GM23338 (cell line): Measurements from ENCODE around the gene C9orf40. TPM values are rescaled to one million over a fixed set of nuclear protein-coding genes. Genes with fewer than 3 reads are reported as not detected.

ENCODE experiments used
- ATAC-seq: fragments of 200-7000 bp; cut with Tn5 transposase; 3 replicates; pipeline ENCODE4 v1.9.1; 2020
- DNase-seq: peaks from one replicate; pipeline ENCODE4 v3.0.0-alpha.2; 2015; ENCODE audit warnings: low spot score
- H2AFZ ChIP-seq: fragments of 200-600 bp; sonication (generic); 2 replicates; pipeline ENCODE4 v1.8.0; 2016; ENCODE audit warnings: antibody characterized with exemption, mild to moderate bottlenecking, moderate library complexity
- H3F3A ChIP-seq: fragments of 200-600 bp; sonication (generic); replicated peaks from 2 replicates; pipeline ENCODE4 v1.8.0; 2017; ENCODE audit warnings: antibody characterized with exemption, mixed run types, low read depth
- H3K27ac ChIP-seq: fragments of 200-600 bp; sonication (generic); 2 replicates; pipeline ENCODE4 v1.6.1; 2016; ENCODE audit warnings: low read depth
- H3K27me3 ChIP-seq: fragments of 200-600 bp; sonication (generic); 2 replicates; pipeline ENCODE4 v1.8.0; 2016; ENCODE audit warnings: mild to moderate bottlenecking, mixed run types, moderate library complexity; ENCODE audit not compliant: insufficient read depth
- H3K36me3 ChIP-seq: fragments of 200-600 bp; sonication (generic); 2 replicates; pipeline ENCODE4 v1.8.0; 2016; ENCODE audit warnings: mild to moderate bottlenecking; ENCODE audit not compliant: insufficient read depth
- H3K4me1 ChIP-seq: fragments of 200-600 bp; sonication (generic); 2 replicates; pipeline ENCODE4 v1.8.0; 2016; ENCODE audit warnings: mild to moderate bottlenecking, moderate library complexity; ENCODE audit not compliant: insufficient read depth
- H3K4me2 ChIP-seq: fragments of 200-600 bp; sonication (generic); 2 replicates; pipeline ENCODE4 v1.7.1; 2017; ENCODE audit warnings: mixed run types
- H3K4me3 ChIP-seq: fragments of 200-600 bp; sonication (generic); 2 replicates; pipeline ENCODE4 v1.6.1; 2016; ENCODE audit warnings: mixed run types
- H3K79me2 ChIP-seq: fragments of 200-600 bp; sonication (generic); replicated peaks from 2 replicates; pipeline ENCODE4 v1.8.0; 2017; ENCODE audit warnings: mild to moderate bottlenecking; ENCODE audit not compliant: insufficient read depth
- H3K9me2 ChIP-seq: fragments of 200-600 bp; sonication (generic); 2 replicates; pipeline ENCODE4 v1.8.0; 2017; ENCODE audit not compliant: insufficient read depth
- H4K20me1 ChIP-seq: fragments of 200-600 bp; sonication (generic); replicated peaks from 2 replicates; pipeline ENCODE4 v1.8.0; 2017; ENCODE audit warnings: mild to moderate bottlenecking; ENCODE audit not compliant: insufficient read depth
- H3K27ac Mint-ChIP-seq: 2 replicates; pipeline ENCODE4 v1.8.0; 2020; ENCODE audit warnings: inconsistent platforms, mild to moderate bottlenecking, moderate library complexity, mixed read lengths
- H3K27me3 Mint-ChIP-seq: 3 replicates; pipeline ENCODE4 v1.8.0; 2022; ENCODE audit warnings: low read depth, mild to moderate bottlenecking, moderate library complexity, mixed read lengths, inconsistent platforms; ENCODE audit not compliant: insufficient read depth, poor library complexity
- H3K36me3 Mint-ChIP-seq: 3 replicates; pipeline ENCODE4 v1.8.0; 2021; ENCODE audit warnings: low read depth, mild to moderate bottlenecking, inconsistent platforms, moderate library complexity, mixed read lengths
- H3K4me1 Mint-ChIP-seq: 3 replicates; pipeline ENCODE4 v1.8.0; 2020; ENCODE audit warnings: mild to moderate bottlenecking, inconsistent platforms, mixed read lengths
- H3K4me3 Mint-ChIP-seq: 3 replicates; pipeline ENCODE4 v1.8.0; 2021; ENCODE audit warnings: moderate library complexity, mild to moderate bottlenecking, inconsistent platforms, mixed read lengths
- H3K9me3 Mint-ChIP-seq: 3 replicates; pipeline ENCODE4 v1.8.0; 2020; ENCODE audit warnings: moderate library complexity, mild to moderate bottlenecking, inconsistent platforms, mixed read lengths
- CREB1 ChIP-seq: fragments of 250-450 bp; sonication (Bioruptor Pico); IDR thresholded peaks from 2 replicates; pipeline ENCODE4 v1.5.0; 2020; ENCODE audit warnings: low read depth, mild to moderate bottlenecking, moderate library complexity
- EZH2 ChIP-seq: fragments of 200-600 bp; sonication (generic); IDR thresholded peaks from one replicate; pipeline ENCODE4 v1.8.0; 2017; ENCODE audit warnings: antibody characterized with exemption, mild to moderate bottlenecking, low read depth; ENCODE audit not compliant: unreplicated experiment
- STAT1 ChIP-seq: IDR thresholded peaks from one replicate; pipeline ENCODE4 v1.6.1; 2016; ENCODE audit warnings: antibody characterized with exemption; ENCODE audit not compliant: unreplicated experiment
- ZNF331 ChIP-seq: fragments of 250-450 bp; sonication (Bioruptor Pico); IDR thresholded peaks from 2 replicates; pipeline ENCODE4 v1.5.0; 2020; ENCODE audit warnings: low read depth, mild to moderate bottlenecking, moderate library complexity
- ZNF462 ChIP-seq: fragments of 250-450 bp; sonication (Bioruptor Pico); IDR thresholded peaks from 2 replicates; pipeline ENCODE4 v1.5.0; 2020; ENCODE audit warnings: mild to moderate bottlenecking, moderate library complexity
- polyA plus RNA-seq: library from polyadenylated mRNA; unstranded; fragments of >200 nt; fragmentation: Nextera tagmentation; extraction: Ambion mirVana; gene quantifications from 2 replicates; pipeline ENCODE4 v1.2.1, GENCODE V29; 2016
- total RNA-seq: library from RNA; depleted of rRNA; stranded (reverse); fragments of >200 nt; shearing (Covaris generic); gene quantifications from 2 replicates; pipeline ENCODE4 v1.2.3, GENCODE V29; 2014

Gene C9orf40
- total and polyA plus RNA-seq, 2 experiments from 2014 or later: 11.1 to 11.4 TPM

GRCh38 chr9:74977287-74977686 lies 24.6 kb upstream of the C9orf40 start:
- Mint-ChIP-seq H3K36me3 (peaks cover 61% of the 10 kb centered on the region), H3K4me3 (no peak overlapping the region), H3K4me1 (no peaks in the 10 kb centered on the region), H3K27me3 (peaks cover 3% of the 10 kb centered on the region), H3K27ac (no peak overlapping the region), H3K9me3 (peaks cover 41% of the 10 kb centered on the region)
- 0 out of 2 replicates have a peak, but pooled peaks cover 4% of the 10 kb centered on the region for H3K36me3 ChIP-seq
- H2AFZ ChIP-seq: no peak overlapping the region
- H3K4me2 ChIP-seq: no peak overlapping the region
- H3K9me2 ChIP-seq: no peaks in the 10 kb centered on the region
- no peak for TF ChIP-seq CREB1
- H4K20me1 ChIP-seq: no peaks in the 10 kb centered on the region
- ATAC-seq: no peak
- no peaks in the 10 kb centered on the region for H3K27me3 ChIP-seq
- DNase-seq: no peak
- H3K27ac ChIP-seq: no peak overlapping the region
- no peaks in the 10 kb centered on the region for H3F3A ChIP-seq
- H3K79me2 ChIP-seq: no peaks in the 10 kb centered on the region
- no peaks in the 10 kb centered on the region for H3K4me1 ChIP-seq
- no peak overlapping the region for H3K4me3 ChIP-seq

- Mint-ChIP-seq H3K4me3 (no peak overlapping the region), H3K4me1 (no peaks in the 10 kb centered on the region), H3K27ac (no peak overlapping the region), H3K9me3 (peaks cover 41% of the 10 kb centered on the region), H3K36me3 (peaks cover 61% of the 10 kb centered on the region), H3K27me3 (peaks cover 3% of the 10 kb centered on the region)
- no peak overlapping the region for H3K27ac ChIP-seq
- H3F3A ChIP-seq: no peaks in the 10 kb centered on the region
- H3K36me3 ChIP-seq: 0 out of 2 replicates have a peak, but pooled peaks cover 4% of the 10 kb centered on the region
- DNase-seq (no peak), ATAC-seq (no peak)
- no peaks in the 10 kb centered on the region for H3K9me2 ChIP-seq
- no peak overlapping the region for H2AFZ ChIP-seq
- no peaks in the 10 kb centered on the region for H3K27me3 ChIP-seq
- H3K4me2 ChIP-seq: no peak overlapping the region
- no peaks in the 10 kb centered on the region for H3K4me1 ChIP-seq
- H3K4me3 ChIP-seq: no peak overlapping the region
- no peaks in the 10 kb centered on the region for H4K20me1 ChIP-seq
- no peaks in the 10 kb centered on the region for H3K79me2 ChIP-seq
- TF ChIP-seq STAT1 (no peak), EZH2 (no peak), ZNF331 (CRISPR knock-in tag) (peak; percentile 97), ZNF462 (CRISPR knock-in tag) (no peak)
Measured at GRCh38 chr9:74975538-74975937, 22.8 kb upstream of the C9orf40 start.
